Mesothelial cell of epicardium (in vitro differentiated cells): Measurements from ENCODE around the gene MAEA. TPM values are rescaled to one million over a fixed set of nuclear protein-coding genes. Genes with fewer than 3 reads are reported as not detected.

Experiments
- DNase-seq, 2 experiments: peaks; one replicate each; pipeline ENCODE4 v3.0.0; 2021; ENCODE audit warnings: low spot score in 2 of 2; ENCODE audit not compliant: unreplicated experiment in 2 of 2
- H3K27ac Mint-ChIP-seq: 2 replicates; pipeline ENCODE4 v1.8.0; 2021; ENCODE audit warnings: mixed read lengths
- H3K27me3 Mint-ChIP-seq: 2 replicates; pipeline ENCODE4 v1.8.0; 2021; ENCODE audit warnings: low read depth, mixed read lengths
- H3K36me3 Mint-ChIP-seq: 2 replicates; pipeline ENCODE4 v1.8.0; 2021; ENCODE audit warnings: mixed read lengths
- H3K4me1 Mint-ChIP-seq: 2 replicates; pipeline ENCODE4 v1.8.0; 2021; ENCODE audit warnings: mixed read lengths
- H3K4me3 Mint-ChIP-seq: 2 replicates; pipeline ENCODE4 v1.8.0; 2021; ENCODE audit warnings: mild to moderate bottlenecking, moderate library complexity, mixed read lengths
- H3K9me3 Mint-ChIP-seq: 2 replicates; pipeline ENCODE4 v1.8.0; 2021; ENCODE audit warnings: mixed read lengths
- total RNA-seq: library from RNA; stranded (reverse); gene quantifications from 3 replicates; pipeline ENCODE4 v1.2.1, GENCODE V29; 2021
- TF ChIP-seq, protein P1 (sequence below): fragments of 200-600 bp; sonication (generic); IDR thresholded peaks from one replicate; pipeline ENCODE4 v1.5.0; 2021; ENCODE audit warnings: antibody characterized with exemption; ENCODE audit not compliant: unreplicated experiment

MAEA gene
- total RNA-seq, 1 donor from 2014 or later: 73.4 TPM

DNA sequence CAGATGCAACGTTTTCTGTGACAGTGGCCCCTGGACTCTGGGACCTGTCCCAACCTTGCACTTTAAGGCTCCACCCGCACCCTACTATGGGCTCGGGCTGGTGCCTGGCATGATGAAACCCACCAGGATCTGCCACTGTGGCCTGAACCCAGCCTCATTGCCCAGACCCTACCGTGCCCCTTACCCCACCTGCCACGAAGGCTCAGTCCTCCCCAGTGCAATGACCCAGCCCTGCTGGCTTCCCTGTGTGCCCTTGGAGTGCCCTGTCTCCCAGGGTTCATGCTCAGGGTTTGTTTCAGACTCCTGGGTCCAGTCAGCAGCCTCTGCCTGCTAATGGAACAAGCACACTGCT lies 60.5 kb downstream of the MAEA start:
- Mint-ChIP-seq H3K27me3 (no peaks in the 10 kb centered on the region), H3K36me3 (peaks cover 3% of the 10 kb centered on the region), H3K27ac (no peak overlapping the region), H3K4me3 (no peak overlapping the region), H3K4me1 (peaks cover 23% of the 10 kb centered on the region), H3K9me3 (no peaks in the 10 kb centered on the region)
- TF ChIP-seq, protein P1, sequence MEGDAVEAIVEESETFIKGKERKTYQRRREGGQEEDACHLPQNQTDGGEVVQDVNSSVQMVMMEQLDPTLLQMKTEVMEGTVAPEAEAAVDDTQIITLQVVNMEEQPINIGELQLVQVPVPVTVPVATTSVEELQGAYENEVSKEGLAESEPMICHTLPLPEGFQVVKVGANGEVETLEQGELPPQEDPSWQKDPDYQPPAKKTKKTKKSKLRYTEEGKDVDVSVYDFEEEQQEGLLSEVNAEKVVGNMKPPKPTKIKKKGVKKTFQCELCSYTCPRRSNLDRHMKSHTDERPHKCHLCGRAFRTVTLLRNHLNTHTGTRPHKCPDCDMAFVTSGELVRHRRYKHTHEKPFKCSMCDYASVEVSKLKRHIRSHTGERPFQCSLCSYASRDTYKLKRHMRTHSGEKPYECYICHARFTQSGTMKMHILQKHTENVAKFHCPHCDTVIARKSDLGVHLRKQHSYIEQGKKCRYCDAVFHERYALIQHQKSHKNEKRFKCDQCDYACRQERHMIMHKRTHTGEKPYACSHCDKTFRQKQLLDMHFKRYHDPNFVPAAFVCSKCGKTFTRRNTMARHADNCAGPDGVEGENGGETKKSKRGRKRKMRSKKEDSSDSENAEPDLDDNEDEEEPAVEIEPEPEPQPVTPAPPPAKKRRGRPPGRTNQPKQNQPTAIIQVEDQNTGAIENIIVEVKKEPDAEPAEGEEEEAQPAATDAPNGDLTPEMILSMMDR: no peak
- no peak for DNase-seq

DNA sequence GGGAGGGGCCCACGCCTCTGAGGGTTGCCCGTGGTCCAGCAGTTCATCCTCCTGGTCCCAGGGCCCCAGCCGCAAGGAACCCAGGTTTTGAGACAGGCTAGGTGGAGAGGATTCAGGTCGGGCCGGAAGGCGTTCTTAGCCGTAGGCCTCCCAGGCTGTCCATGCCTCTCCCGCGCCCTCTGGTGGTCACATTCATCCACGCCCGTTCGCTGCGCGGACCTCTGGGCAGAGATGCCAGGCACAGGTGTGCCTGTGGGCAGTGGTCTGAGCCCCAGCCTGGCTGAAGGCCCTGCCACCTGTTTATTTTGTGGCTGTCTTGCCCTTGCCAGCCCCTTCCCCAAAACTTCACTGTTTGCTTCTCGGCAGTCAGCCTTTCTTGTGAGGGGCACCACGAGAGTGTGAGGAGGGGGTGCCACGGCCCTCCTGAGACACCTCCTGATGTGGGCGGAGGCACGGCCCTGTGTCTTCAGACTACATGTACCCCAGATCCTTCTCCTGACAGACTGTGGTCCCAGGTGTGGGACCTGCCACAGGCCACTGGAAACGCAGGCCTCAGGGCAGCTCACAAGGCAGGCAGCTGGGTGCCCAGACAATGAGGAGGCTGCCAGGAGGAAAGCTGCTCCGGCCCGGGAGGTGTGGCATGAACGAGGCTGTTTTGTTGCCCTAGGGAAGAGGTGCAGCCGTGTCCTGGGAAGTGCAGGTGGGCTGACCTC lies 62.3 kb downstream of the MAEA start:
- no peak overlapping the region for H3K4me3 Mint-ChIP-seq
- H3K27me3 Mint-ChIP-seq: no peaks in the 10 kb centered on the region
- H3K4me1 Mint-ChIP-seq: peaks cover 17% of the 10 kb centered on the region
- DNase-seq: peak; percentile 75 to 96
- no peaks in the 10 kb centered on the region for H3K9me3 Mint-ChIP-seq
- peak overlapping the region; percentile 79 for H3K27ac Mint-ChIP-seq
- TF ChIP-seq, protein P1: peak; percentile 95
- H3K36me3 Mint-ChIP-seq: peaks cover 3% of the 10 kb centered on the region

- TF ChIP-seq, protein P1: no peak
- DNase-seq: no peak
- Mint-ChIP-seq H3K9me3 (no peaks in the 10 kb centered on the region), H3K27ac (no peak overlapping the region), H3K27me3 (no peaks in the 10 kb centered on the region), H3K4me3 (no peak overlapping the region), H3K36me3 (peaks cover 3% of the 10 kb centered on the region), H3K4me1 (peaks cover 17% of the 10 kb centered on the region)
These were observed 62.8 kb downstream of the MAEA start for GRCh38 chr4:1352567-1352900.

DNA sequence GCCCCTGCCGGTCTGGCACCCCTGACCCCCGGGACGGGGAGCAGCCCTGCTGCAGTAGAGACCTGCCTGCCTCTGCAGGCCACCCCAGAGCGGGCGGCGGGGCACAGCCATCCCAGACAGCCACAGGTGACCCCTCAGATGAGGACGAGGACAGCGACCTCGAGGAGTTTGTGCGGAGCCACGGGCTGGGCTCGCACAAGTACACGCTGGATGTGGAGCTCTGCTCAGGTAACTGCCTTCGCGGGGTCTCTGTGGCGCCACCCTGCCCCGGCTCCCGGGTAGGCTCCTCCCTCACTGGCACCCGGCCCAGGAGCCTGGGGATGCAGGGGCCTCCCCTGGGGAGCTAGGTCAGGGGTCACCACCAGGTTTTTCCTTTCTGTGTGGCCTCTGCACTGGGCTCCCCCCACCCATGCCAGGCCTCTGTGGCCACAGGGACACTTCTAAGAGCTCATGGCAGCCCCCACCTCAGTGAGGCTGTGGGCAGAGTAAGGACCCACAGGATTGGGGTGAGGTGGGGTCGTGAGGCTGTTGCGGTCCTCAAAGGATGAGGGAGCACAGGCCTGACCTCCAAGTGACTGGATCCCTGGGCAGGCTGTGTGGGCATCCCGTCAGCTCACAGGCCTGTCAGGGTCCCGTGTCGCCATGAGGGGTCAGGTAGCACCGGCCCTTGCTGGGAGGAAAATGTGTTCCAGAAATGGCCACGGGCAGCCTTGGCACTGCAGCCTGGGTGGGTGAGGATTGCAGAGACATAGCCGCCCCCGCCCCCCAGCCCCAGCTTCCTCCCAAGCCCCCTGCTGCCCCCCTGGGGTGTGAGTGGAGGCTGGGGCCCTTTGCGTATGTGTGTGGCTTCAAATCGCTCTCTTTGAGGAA lies 63.7 kb downstream of the MAEA start:
- DNase-seq: no peak
- Mint-ChIP-seq H3K9me3 (no peaks in the 10 kb centered on the region), H3K4me3 (no peak overlapping the region), H3K36me3 (peaks cover 3% of the 10 kb centered on the region), H3K4me1 (peaks cover 12% of the 10 kb centered on the region), H3K27ac (no peak overlapping the region), H3K27me3 (no peaks in the 10 kb centered on the region)
- TF ChIP-seq, protein P1: no peak

- Mint-ChIP-seq H3K4me3 (no peak overlapping the region), H3K9me3 (no peaks in the 10 kb centered on the region), H3K27me3 (no peaks in the 10 kb centered on the region), H3K36me3 (peaks cover 7% of the 10 kb centered on the region), H3K4me1 (peaks cover 4% of the 10 kb centered on the region), H3K27ac (no peak overlapping the region)
- DNase-seq: no peak
- TF ChIP-seq, protein P1: no peak
These were observed 64.7 kb downstream of the MAEA start for GRCh38 chr4:1354136-1354982.
